KOPT-K1 (cell line): ENCODE results near the gene CYP2D6.
"Not testable (repeated sequence)": the region's sequence is repeated elsewhere in the genome, so short reads cannot be mapped to it uniquely, and the experiment has no call there.

Experiments
- H3K27ac ChIP-seq: fragments of 200-600 bp; sonication (generic); 2 replicates; pipeline ENCODE4 v1.5.1; 2016; ENCODE audit warnings: antibody characterized with exemption, mild to moderate bottlenecking, low read depth, low read length; ENCODE audit not compliant: poor library complexity, severe bottlenecking
- H3K36me3 ChIP-seq: fragments of 200-600 bp; sonication (generic); 2 replicates; pipeline ENCODE4 v1.5.1; 2017; ENCODE audit warnings: antibody characterized with exemption, mild to moderate bottlenecking, low read length, moderate library complexity; ENCODE audit not compliant: insufficient read depth
- H3K9me3 ChIP-seq: fragments of 200-600 bp; sonication (generic); 2 replicates; pipeline ENCODE4 v1.5.1; 2017; ENCODE audit warnings: antibody characterized with exemption, low read length, mild to moderate bottlenecking; ENCODE audit not compliant: insufficient read depth, poor library complexity, severe bottlenecking

The CYP2D6 gene

DNA sequence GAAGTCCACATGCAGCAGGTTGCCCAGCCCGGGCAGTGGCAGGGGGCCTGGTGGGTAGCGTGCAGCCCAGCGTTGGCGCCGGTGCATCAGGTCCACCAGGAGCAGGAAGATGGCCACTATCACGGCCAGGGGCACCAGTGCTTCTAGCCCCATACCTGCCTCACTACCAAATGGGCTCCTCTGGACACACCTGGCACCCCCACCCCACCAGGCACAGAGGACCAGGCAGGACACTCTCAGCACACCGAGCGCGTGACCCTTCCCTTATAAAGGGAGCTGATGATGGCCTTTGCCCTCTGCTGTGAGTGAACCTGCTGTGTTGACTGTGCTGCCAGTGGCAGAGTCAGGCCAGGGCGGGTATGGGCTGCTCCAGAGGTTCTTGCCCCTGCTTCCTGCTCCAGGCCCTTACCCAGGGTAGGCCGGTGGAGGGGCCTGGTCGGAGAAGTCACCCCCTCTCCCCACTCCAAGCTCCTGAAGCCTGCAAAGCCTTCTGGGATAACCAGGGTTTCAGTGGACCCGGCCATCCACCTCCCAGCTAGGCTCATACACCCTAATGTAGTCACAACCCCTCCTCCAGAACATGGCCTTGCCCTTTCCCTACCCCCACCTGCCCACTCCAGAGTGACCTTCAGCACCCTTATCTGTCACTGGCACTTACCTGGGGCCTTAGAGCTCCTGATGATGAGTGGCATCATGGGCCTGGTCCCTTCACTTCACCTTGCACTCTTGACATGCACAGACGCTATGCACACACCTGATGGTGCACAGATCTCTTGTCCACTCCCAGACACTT is at the start of gene CYP2D6:
CYP2D6 (minus strand) TSS at position 172 of the 793 bp plus-strand sequence; CDS start at position 153, 19 bp downstream.
- H3K36me3 ChIP-seq, H3K27ac ChIP-seq, H3K9me3 ChIP-seq: not testable (repeated sequence)

GRCh38 chr22:42179616-42180015 is 49.0 kb upstream of the CYP2D6 start:
- no peaks in the 10 kb centered on the region for H3K9me3 ChIP-seq
- H3K27ac ChIP-seq, result peak overlapping the region; percentile 34
- H3K36me3 ChIP-seq, result peaks cover 50% of the 10 kb centered on the region

- H3K36me3 ChIP-seq, result peaks cover 54% of the 10 kb centered on the region
- no peak overlapping the region for H3K27ac ChIP-seq
- no peaks in the 10 kb centered on the region for H3K9me3 ChIP-seq
These were observed 48.4 kb upstream of the CYP2D6 start for GRCh38 chr22:42178910-42179519.

- peaks cover 63% of the 10 kb centered on the region for H3K36me3 ChIP-seq
These were observed 47.3 kb upstream of the CYP2D6 start for GRCh38 chr22:42177891-42178336.

DNA sequence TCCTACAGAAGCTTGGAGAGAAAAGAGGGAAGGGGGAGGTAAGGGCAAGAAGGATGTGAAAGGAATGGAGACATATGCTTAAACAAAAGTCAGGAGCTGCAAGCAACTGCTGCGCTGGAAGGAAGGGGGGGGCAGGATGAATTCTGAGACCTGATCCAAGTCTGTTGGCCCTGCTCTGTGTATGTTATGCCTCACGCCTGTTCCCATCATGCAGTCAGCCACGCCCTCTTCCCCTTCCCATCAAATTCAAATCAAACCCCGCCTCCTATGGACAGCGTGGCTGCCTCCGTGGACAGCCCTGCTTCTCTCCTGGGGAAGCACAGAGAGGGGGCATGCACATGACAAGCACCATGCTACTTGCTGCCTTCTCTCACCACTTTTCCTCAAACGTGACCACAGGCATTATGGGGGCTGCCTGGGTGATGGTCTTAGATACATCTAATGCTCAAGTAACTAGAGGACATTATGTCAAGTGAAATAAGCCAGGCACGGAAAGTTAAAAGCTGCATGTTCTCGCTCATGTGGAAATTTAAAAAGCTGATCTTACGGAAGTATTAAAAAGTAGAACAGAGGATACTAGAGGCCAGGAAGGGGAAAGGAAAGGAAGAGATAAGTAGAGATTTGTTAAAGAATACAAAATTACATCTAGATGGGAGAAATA is 45.8 kb upstream of the CYP2D6 start:
- Histone ChIP-seq H3K9me3 (no peaks in the 10 kb centered on the region), H3K36me3 (peaks cover 78% of the 10 kb centered on the region), H3K27ac (no peak overlapping the region)

More at GRCh38 chr22:42177891-42178336, 47.3 kb upstream of the CYP2D6 start:
- no peaks in the 10 kb centered on the region for H3K9me3 ChIP-seq
- H3K27ac ChIP-seq, result no peak overlapping the region

GRCh38 chr22:42174062-42174461 is 43.5 kb upstream of the CYP2D6 start:
- H3K36me3 ChIP-seq, result peaks cover 89% of the 10 kb centered on the region
- H3K9me3 ChIP-seq, result no peaks in the 10 kb centered on the region
- no peak overlapping the region for H3K27ac ChIP-seq

DNA sequence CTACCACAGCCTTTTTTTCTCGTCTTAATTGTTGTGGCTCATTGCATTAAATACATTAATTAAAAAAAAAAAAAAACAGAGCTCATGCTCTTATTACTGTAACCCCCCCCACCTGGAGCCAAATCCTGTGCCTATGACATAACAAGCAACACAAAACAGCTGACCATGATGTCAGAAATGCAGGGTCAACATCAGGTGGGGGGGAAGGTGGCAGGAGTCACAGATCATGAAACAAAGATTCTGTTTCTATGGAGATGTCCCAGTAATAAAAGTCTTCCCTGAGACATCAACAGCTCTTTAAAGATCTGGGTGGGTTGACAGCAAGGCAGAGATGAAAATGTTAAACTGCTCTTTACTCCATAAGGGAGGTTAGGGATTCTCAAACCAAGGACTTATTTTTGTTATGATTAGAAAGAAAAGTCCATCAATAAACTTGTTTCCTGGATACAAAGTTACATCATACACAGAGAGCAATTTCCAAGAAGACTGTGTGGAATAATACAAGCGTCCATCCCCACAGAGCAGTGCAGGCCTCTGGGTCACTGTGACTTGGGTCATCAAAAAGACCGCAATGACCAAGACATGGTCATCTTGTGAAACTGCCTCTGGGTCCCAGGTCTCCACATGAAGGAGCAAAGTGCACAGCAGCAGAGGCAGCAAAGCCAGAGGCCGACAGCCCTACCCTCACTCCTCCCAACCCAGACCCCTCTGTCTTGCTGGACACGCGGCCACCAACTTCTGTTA is 42.7 kb upstream of the CYP2D6 start:
- H3K36me3 ChIP-seq, result peaks cover 89% of the 10 kb centered on the region
- no peak overlapping the region for H3K27ac ChIP-seq
- no peaks in the 10 kb centered on the region for H3K9me3 ChIP-seq

GRCh38 chr22:42172773-42173172 is 42.2 kb upstream of the CYP2D6 start:
- H3K36me3 ChIP-seq, result peaks cover 89% of the 10 kb centered on the region
- H3K27ac ChIP-seq, result no peak overlapping the region
- H3K9me3 ChIP-seq, result no peaks in the 10 kb centered on the region

- peaks cover 89% of the 10 kb centered on the region for H3K36me3 ChIP-seq
- H3K27ac ChIP-seq, result no peak overlapping the region
These were observed 41.5 kb upstream of the CYP2D6 start for GRCh38 chr22:42171946-42172719.

DNA sequence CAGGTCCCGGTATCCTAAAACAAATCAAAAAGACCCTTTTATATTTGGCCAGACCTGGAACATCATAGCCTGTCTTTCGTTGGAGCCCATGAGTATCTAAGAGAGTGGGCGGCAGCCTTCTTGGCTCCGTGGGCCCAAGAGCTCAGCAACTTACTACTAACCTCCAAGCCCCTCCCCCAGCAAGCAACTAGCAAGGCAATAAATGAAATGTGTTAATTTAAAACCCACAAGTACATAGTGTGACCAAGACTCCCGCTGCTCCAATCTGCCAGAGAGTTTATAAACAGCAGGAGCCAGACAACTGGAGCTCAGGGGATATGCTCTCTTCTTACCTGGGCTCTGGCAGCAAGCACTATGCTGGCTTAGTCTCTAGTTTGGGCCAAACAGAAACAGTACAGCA is 40.8 kb upstream of the CYP2D6 start:
- H3K27ac ChIP-seq, result no peak overlapping the region
- H3K36me3 ChIP-seq, result peaks cover 89% of the 10 kb centered on the region
- H3K9me3 ChIP-seq, result no peaks in the 10 kb centered on the region

More at GRCh38 chr22:42171946-42172719, 41.5 kb upstream of the CYP2D6 start:
- no peaks in the 10 kb centered on the region for H3K9me3 ChIP-seq

DNA sequence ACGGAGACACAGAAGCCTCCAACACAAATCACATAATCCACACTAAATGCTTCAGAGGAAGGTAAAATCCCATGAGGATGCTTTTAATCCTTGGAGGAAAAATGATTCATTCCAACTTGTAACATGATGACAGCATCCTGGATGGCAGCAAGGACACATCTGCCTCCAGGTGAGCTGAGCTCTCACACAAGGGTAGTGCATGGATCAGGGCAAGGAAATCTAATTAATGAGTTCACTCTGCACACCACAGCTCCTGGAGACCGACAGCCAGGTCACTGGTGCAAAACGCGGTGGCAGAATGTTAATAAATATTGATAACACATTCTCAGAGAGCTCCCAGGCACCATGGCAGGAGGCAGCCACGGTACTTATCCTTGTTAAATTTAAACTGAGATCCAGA is 40.3 kb upstream of the CYP2D6 start:
- Histone ChIP-seq H3K27ac (no peak overlapping the region), H3K36me3 (peaks cover 89% of the 10 kb centered on the region), H3K9me3 (no peaks in the 10 kb centered on the region)

- no peaks in the 10 kb centered on the region for H3K9me3 ChIP-seq
- no peak overlapping the region for H3K27ac ChIP-seq
- H3K36me3 ChIP-seq, result peaks cover 91% of the 10 kb centered on the region
These were observed 38.5 kb upstream of the CYP2D6 start for GRCh38 chr22:42169055-42169469.

- no peaks in the 10 kb centered on the region for H3K9me3 ChIP-seq
- peaks cover 91% of the 10 kb centered on the region for H3K36me3 ChIP-seq
- H3K27ac ChIP-seq, result no peak overlapping the region
These were observed 37.9 kb upstream of the CYP2D6 start for GRCh38 chr22:42168476-42168875.

- Histone ChIP-seq H3K9me3 (no peaks in the 10 kb centered on the region), H3K36me3 (peaks cover 93% of the 10 kb centered on the region)
These were observed 36.5 kb upstream of the CYP2D6 start for GRCh38 chr22:42167066-42167465.

More at GRCh38 chr22:42167066-42167465, 36.5 kb upstream of the CYP2D6 start:
- no peak overlapping the region for H3K27ac ChIP-seq
